HG02642 (cell line): ENCODE results near the gene FGGY.
"Not testable (repeated sequence)": the region's sequence is repeated elsewhere in the genome, so short reads cannot be mapped to it uniquely, and the experiment has no call there.

Experiments
- ATAC-seq: cut with Tn5 transposase; IDR thresholded peaks from one replicate; pipeline ENCODE4 v1.9.1; 2021; ENCODE audit warnings: mild to moderate bottlenecking; ENCODE audit not compliant: unreplicated experiment, poor library complexity

FGGY gene

DNA sequence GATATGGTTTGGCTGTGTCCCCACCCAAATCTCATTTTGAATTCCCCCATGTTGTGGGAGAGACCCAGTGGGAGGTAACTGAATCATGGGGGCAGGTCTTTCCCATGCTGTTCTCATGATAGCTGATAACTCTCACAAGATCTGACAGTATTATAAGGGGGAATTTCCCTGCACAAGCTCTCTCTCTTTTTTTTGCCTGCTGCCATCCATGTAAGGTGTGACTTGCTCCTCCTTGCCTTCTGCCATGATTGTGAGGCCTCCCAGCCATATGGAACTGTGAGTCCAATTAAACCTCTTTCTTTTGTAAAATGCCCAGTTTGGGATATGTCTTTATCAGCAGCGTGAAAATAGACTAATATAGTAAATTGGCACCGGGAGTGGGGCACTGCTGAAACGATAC, 439.0 kb downstream of the FGGY start:
- ATAC-seq = not testable (repeated sequence)

DNA sequence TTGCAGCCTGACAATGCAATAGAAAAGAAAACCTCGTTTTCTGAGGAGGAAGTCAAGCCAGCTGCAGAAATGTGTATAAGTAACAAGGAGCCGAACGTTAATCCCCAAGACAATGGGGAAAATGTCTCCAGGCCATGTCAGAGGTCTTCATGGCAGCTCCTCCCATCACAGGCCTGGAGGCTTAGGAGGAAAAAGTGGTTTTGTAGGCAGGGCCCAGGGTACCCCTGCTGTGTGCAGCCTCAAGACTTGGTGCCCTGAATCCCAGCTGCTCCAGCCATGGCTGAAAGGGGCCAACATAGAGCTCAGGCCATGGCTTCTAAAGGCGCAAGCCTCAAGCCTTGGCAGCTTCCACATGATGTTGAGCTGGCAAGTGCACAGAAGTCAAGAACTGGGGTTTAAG, 439.9 kb downstream of the FGGY start:
- no peak for ATAC-seq

GRCh38 chr1:59737638-59738037, 440.7 kb downstream of the FGGY start:
- no peak for ATAC-seq

DNA sequence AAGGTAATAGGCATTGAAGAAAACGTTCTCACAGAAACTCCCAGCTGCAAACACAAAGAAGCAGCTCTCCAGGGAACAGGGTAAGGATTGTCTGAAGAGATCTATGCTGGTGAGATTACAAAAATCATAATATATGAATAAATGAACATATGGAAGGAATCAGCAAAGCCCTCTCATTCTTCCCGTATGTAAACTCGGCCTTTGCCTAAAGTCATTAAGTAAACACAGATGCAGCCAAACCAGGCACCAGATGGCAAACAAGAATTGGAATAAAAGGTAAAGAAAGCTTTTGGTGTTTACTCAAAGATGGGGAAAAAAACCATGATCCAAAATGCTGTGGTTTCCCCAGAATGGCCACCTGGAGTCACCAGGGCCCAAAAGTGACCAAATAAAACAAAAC, 441.3 kb downstream of the FGGY start:
- ATAC-seq = no peak

DNA sequence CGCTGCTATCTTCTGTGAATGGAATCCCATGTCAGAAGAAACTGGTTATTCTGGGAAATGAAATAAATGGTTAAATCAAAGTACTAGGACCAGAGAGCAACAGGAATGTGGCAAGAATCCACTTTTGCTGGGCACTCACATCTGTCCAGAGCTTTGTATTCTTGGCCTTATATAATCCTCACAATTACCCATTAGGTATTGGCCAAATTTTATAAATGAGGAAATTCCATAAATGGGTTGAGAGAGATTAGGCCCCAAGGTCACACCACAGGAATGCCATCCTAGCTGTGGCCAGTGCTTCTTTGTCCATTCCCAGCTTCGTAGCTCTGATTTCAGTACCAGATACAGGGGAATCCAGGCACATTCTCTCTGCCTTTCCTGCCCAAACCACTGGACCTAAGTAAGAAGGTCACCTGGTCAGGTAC, 441.7 kb downstream of the FGGY start:
- no peak for ATAC-seq

DNA sequence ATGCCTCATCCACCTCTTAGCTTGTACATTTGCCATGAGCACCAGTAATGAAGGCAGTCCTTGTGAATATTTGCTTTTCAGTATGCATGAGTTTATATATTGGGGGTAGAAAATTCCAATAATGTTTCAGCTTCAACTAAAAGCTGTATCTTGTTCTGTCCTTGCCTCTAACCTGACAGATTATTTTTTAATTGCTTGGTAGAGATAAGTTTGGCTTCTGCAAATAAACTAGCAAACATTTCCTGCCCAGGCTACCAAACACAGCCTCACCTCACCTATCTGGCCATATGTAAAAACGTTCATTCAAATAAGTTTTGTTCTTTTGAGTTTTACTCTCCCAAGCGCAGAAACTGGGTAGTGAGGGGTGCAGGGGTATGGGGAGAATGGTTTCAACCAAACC, 442.2 kb downstream of the FGGY start:
- ATAC-seq = no peak

DNA sequence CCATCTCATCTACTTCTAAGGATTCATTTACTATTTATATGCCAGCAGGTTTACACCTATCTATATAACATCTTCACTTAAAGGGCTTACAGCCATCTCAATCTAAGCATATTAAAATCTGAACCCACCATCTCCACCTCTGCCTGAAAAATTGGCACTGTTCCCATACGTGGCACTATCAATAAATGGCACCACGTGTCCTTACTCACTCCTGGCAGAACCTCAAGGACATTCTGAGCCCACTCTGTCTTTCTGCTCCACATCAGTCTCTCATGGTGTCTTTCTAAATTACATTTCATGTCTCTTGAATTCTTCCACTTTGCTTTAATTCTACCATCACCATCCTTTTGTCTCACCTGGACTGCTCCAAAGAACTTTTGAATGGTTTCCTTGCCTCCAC, 445.6 kb downstream of the FGGY start:
- no peak for ATAC-seq

DNA sequence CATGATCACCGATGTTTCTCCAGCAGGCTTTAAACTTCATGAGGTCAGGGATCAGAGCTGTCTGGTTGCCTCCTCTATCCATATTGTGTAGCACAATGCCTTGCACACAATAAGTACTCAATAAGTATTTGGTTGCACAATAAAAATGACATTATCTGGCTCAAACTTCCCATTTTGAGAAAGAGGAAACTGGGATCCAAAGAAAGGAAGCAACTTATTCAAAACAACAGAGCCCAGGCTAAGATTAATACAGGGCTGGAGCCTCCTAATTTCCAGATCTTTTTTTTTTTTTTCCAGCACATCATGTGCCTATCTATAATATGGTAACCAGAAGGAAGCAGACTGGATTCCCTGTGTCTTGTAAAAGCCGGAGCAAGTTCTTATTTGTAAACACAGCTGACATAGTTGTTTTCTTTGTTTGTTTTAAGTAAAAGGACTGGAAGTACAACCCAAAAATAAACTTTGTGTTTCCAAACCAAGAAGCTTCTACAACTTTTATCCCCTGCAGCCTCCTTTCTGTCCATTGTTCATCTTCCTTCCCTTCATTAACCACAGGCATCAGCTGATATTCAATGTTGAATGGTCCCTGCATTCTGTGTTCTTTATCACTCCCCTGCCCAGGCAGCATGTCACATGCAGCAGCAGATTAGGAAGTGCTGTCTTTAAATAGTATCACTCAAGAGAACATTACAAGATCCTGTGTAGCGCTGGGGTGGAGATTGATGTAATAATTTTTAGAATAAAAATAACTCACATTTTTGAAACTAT, 446.6 kb downstream of the FGGY start:
- no peak for ATAC-seq

DNA sequence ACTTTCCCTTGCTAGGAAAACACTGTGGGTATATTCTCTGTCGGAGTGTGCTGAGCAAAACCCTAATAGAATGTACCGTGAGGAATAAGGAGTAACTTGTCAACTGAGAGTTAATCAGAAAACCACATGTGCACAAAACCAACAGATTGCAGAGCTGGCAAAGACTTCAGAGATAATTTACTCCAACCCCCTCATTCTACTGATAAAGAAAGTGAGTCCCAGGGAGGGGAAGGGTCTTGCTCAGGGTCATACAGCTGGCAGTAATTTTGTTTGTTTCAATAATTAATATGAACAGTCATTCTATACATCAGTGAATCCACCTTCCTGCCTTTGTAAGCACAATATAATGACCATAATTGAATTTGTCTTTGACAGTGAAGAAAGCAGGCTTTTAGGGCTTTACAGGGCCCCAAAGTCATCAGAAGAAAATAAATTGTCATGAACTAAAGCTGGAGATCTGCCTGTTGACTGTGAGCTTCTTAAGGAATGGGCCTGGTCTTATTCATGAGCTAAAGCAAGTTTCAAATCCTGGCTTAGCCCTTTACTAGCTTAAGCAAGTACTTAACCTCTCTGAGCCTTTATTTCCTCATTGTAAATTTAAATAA, 450.6 kb downstream of the FGGY start:
- no peak for ATAC-seq

DNA sequence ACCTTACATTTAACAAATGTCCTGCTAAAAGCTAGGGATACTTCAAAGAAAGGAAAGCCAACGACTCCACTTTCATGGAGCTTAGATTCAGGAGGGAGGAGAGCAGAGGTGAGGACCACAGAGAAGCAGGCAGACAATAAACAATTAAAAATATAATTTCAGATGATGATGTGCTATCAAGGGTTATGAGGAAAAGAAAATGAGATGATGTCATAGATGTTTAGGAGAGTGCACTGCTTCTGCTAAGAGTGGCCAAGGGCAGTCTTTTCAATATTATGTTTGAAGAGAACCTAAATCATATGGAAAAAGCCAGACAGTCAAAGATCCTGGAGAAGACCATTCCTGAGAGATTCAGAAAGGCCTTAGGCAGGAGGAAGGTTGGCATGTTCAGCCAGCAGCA, 451.2 kb downstream of the FGGY start:
- no peak for ATAC-seq

DNA sequence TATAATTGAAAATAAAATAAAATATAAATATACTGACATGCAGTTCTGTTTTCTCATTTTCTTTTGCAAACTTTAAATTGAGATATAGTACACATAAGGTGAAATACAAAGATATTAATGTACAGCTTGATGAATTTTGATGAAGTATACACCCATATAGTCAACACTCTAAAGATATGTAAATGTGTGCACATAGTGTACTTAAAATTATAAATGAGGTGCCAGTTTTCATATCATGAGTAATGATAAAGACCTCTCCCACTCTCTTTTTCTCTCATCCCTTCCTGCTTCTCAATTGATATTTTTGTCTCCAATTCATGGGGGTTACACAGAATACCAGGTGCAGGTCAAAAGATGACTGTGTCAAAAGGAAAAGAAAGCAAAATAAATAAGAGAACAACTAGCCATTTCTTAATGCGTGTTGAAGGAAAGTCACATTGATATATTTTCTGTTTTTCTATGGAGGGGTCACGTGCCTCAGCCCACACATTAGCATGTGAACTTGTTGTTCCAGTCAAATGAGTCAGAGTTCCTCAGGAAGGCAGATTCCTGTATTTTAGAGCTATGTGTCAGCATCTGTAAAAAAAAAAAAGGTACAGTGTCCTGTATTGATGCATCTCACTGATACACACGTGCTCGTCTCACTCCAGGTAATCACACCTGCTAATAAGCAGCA, 453.6 kb downstream of the FGGY start:
- ATAC-seq = no peak

GRCh38 chr1:59751004-59751395, 454.1 kb downstream of the FGGY start:
- no peak for ATAC-seq

- ATAC-seq = no peak
These were observed 454.9 kb downstream of the FGGY start for GRCh38 chr1:59751801-59752200.

DNA sequence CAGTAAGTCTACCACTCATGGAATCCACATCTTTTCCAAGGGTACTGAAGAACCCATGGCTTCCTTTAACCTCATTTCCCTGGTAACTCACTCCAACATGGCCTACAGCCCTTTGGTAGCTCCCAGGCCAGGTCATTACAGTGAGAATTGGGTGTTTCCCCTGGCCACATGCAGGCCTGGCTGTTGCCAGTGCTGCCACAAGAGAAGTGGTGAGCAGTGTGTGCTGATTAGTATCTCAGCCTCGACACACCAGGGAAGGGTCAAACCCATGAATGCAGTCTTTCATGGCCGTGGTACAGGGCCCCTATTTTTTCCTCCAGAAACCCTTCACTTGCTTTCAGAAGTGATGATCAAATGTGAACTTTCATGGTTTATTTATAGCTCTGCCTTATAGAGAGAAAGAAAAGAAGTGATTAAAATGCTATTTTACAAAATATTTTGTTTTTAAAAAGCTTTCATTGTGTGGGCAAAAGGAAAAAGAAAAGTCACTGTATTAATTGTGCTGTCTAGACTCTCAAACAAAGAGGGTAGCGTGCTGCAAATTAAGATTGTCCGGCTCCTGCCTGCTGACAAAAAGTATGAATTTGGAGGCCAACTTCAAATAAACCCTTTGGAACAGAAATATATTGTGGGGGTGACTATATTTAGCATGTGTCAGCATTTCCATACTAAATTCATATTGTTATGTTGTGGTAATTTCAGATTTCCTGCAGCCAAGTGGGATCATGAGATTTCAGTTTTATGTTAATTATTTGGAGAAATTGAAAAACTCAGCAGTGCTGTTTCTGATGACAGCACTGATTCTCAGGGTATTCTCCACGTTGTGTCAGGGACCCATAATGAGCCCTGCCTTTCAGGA, 455.9 kb downstream of the FGGY start:
- peak; percentile 70 for ATAC-seq

DNA sequence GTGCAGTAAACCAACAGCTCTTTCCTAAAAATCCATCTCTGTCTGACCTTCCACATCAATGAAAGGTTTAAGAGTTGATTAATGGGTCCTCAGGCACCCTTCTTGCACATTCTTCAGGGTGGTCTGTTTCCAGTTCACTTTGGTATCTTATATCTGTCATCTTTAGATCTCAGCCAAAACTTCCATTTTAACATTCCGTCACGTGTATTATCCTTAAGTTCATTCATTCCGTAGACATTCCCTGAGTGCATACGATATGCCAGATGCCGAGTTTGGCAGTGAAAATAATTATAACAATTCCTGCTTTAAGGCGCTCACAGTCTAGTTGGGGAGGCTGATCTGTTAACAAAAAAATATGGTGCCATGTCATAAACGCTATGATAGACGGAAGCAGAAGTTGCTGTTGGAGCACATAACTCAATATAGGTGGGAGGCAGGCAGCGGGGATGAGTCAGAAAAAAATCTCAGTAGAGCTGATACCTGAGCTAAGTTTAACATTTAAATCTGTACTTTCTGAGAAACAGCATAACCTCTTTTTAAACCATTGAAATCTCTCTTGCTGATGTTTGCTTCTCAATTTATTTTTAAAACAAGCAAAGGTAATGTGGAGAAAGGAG, 458.3 kb downstream of the FGGY start:
- no peak for ATAC-seq

- ATAC-seq = no peak
These were observed 460.4 kb downstream of the FGGY start for GRCh38 chr1:59757197-59757747.

DNA sequence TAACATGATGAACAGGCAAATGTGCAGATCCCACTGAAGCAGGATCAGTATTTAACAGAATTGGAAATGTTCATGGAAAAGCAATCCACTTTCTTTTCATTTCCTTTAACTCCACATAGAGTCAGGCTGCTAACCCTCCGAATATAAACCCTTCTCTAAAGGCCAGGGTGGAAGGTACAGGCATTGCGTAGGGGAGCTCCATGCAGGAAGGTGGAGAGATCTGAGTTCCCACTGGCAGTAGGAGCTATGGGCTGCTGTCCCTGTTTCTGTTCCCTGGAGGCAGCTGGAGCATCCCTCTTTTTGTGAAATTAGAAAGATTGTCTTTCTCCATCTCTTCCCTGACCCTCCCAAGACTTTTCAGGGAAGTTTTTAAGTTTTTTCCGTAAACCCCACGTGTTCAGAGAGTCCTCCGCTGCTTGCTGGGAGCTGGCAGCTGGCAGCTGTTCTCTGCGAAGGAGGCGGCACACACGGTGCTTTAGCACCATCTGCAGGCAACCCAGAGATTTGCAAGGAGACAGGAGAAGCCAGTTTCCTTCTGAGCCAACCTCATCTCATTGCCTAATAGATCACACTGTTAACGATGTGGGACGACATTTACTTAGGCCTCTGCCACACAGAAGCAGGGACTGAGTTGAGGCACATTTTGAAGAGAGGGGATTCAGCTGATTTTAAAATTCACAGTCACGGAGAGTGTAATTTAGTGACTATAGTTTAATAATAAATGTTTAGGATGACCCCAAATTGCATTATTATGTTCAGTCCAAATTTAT, 462.4 kb downstream of the FGGY start:
- peak; percentile 91 for ATAC-seq

DNA sequence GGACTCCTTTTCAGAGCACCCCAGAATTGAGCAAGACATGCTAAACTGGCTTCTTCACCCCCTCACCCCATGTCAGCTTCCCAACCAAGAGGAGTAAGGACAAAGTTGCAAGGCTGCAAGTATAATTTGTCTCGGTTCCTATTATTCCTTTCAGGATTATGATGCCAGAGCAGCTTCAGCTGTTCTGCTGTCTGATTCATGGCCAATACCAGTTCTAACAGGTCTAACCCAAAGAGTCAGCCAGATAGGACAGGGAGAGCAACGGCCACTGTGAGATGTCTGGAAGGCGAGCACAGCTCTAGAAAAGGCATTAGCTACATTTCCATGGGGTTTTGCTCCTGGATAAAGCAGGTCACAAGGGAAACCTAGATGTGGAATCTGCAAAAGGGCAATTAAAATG, 464.5 kb downstream of the FGGY start:
- no peak for ATAC-seq

DNA sequence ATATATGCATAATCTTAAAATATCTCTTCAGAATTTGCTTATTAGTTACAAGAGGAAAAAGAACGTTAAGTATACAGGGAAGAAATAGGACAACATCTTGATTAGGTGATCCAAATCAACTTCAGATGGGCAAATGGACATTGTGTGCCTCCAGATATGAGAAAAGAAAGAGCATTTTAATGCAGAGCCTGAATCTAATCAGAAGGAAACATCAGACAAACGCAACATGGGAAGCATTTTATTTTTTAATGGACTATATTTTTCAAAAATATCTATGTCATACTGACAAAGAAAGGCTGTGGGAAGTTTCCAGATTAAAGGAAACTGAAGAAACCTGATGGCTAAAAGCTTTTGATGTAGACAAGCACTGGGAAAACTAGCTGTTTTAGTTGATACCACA, 466.5 kb downstream of the FGGY start:
- no peak for ATAC-seq
